Fibroblast of peridontal ligament (primary cell): Measurements from ENCODE around the gene PCNX4.

Experiments
- DNase-seq: peaks from one replicate; pipeline ENCODE4 v3.0.0-alpha.2; 2010; ENCODE audit errors: extremely low read depth

Gene PCNX4

GRCh38 chr14:60102389-60102788 lies 10.7 kb downstream of the PCNX4 start:
- peak; percentile 99 for DNase-seq

GRCh38 chr14:60106339-60106738 lies 14.6 kb downstream of the PCNX4 start:
- peak; percentile 85 for DNase-seq

- no peak for DNase-seq
Measured at GRCh38 chr14:60107477-60107876, 15.8 kb downstream of the PCNX4 start.

- no peak for DNase-seq
Measured at GRCh38 chr14:60111732-60112131, 20.0 kb downstream of the PCNX4 start.

GRCh38 chr14:60114881-60115280 lies 23.2 kb downstream of the PCNX4 start:
- DNase-seq = peak; percentile 68

GRCh38 chr14:60116181-60116580 lies 24.5 kb downstream of the PCNX4 start:
- peak; percentile 42 for DNase-seq

- peak; percentile 19 for DNase-seq
Measured at GRCh38 chr14:60125918-60126317, 34.2 kb downstream of the PCNX4 start.

GRCh38 chr14:60133487-60133886 lies 41.8 kb downstream of the PCNX4 start:
- DNase-seq = no peak

GRCh38 chr14:60134702-60135101 lies 43.0 kb downstream of the PCNX4 start:
- DNase-seq = no peak

GRCh38 chr14:60151715-60152114 lies 60.0 kb downstream of the PCNX4 start:
- DNase-seq = peak; percentile 90

GRCh38 chr14:60153991-60154390 lies 62.3 kb downstream of the PCNX4 start:
- DNase-seq = no peak

- no peak for DNase-seq
Measured at GRCh38 chr14:60154671-60155070, 62.9 kb downstream of the PCNX4 start.

- no peak for DNase-seq
Measured at GRCh38 chr14:60160422-60160821, 68.7 kb downstream of the PCNX4 start.

GRCh38 chr14:60161196-60162107 lies 69.7 kb downstream of the PCNX4 start:
- peak; percentile 59 for DNase-seq

- no peak for DNase-seq
Measured at GRCh38 chr14:60163693-60164092, 72.0 kb downstream of the PCNX4 start.

- DNase-seq = no peak
Measured at GRCh38 chr14:60164404-60164711, 72.6 kb downstream of the PCNX4 start.

- DNase-seq = peak; percentile 75
Measured at GRCh38 chr14:60164712-60165546, 73.2 kb downstream of the PCNX4 start, which contains the start of gene DHRS7. Gene DHRS7, minus strand, starts transcription at chr14:60165398. Its CDS starts 89 bp downstream, at chr14:60165309.

- DNase-seq = no peak
Measured at GRCh38 chr14:60165547-60165876, 73.8 kb downstream of the PCNX4 start.

GRCh38 chr14:60166142-60166541 lies 74.4 kb downstream of the PCNX4 start:
- DNase-seq = no peak

- no peak for DNase-seq
Measured at GRCh38 chr14:60169722-60170121, 78.0 kb downstream of the PCNX4 start.

- no peak for DNase-seq
Measured at GRCh38 chr14:60170948-60171347, 79.2 kb downstream of the PCNX4 start.

- no peak for DNase-seq
Measured at GRCh38 chr14:60171690-60172089, 80.0 kb downstream of the PCNX4 start.
